Hematopoietic multipotent progenitor cell treated with erythropoietin and hydrocortisone succinate and interleukin-3 and kit ligand, for 4 days (in vitro differentiated cells): ENCODE data around the gene LUZP4.
"Not testable (repeated sequence)": the region's sequence is repeated elsewhere in the genome, so short reads cannot be mapped to it uniquely, and the experiment has no call there.

ENCODE experiments used
- DNase-seq: peaks from one replicate; pipeline ENCODE4 v3.0.0-alpha.2; 2015

The LUZP4 gene

GRCh38 chrX:115289465-115289864, at the start of gene LUZP4:
Gene LUZP4, plus strand, starts transcription at chrX:115289715. Its CDS starts 45 bp downstream, at chrX:115289760.
- DNase-seq, result no peak

GRCh38 chrX:115251458-115252233, 37.9 kb upstream of the LUZP4 start:
- DNase-seq, result no peak

- no peak for DNase-seq
These were observed 34.5 kb upstream of the LUZP4 start for GRCh38 chrX:115255003-115255402.

GRCh38 chrX:115257711-115258110, 31.8 kb upstream of the LUZP4 start:
- no peak for DNase-seq

- peak; percentile 13 for DNase-seq
These were observed 30.2 kb upstream of the LUZP4 start for GRCh38 chrX:115259238-115259875.

- DNase-seq, result no peak
These were observed 29.2 kb upstream of the LUZP4 start for GRCh38 chrX:115260330-115260729.

- DNase-seq, result no peak
These were observed 28.4 kb upstream of the LUZP4 start for GRCh38 chrX:115261148-115261547.

- DNase-seq, result no peak
These were observed 25.5 kb upstream of the LUZP4 start for GRCh38 chrX:115264009-115264408.

- DNase-seq, result no peak
These were observed 23.2 kb upstream of the LUZP4 start for GRCh38 chrX:115266300-115266699.

- DNase-seq, result peak; percentile 9
These were observed 21.1 kb upstream of the LUZP4 start for GRCh38 chrX:115268421-115268820.

- no peak for DNase-seq
These were observed 20.3 kb upstream of the LUZP4 start for GRCh38 chrX:115269051-115269683.

GRCh38 chrX:115284877-115285276, 4.6 kb upstream of the LUZP4 start:
- no peak for DNase-seq

- DNase-seq, result no peak
These were observed 7.7 kb downstream of the LUZP4 start for GRCh38 chrX:115297189-115297588.

- no peak for DNase-seq
These were observed 21.6 kb downstream of the LUZP4 start for GRCh38 chrX:115311139-115311538.

- DNase-seq, result peak; percentile 40
These were observed 22.1 kb downstream of the LUZP4 start for GRCh38 chrX:115311601-115312001.

GRCh38 chrX:115318139-115318538, 28.6 kb downstream of the LUZP4 start:
- no peak for DNase-seq

- peak; percentile 31 for DNase-seq
These were observed 32.9 kb downstream of the LUZP4 start for GRCh38 chrX:115322375-115322774.

- no peak for DNase-seq
These were observed 34.7 kb downstream of the LUZP4 start for GRCh38 chrX:115324194-115324593.

GRCh38 chrX:115329282-115329681, 39.8 kb downstream of the LUZP4 start:
- not testable (repeated sequence) for DNase-seq

- peak; percentile 72 for DNase-seq
These were observed 41.1 kb downstream of the LUZP4 start for GRCh38 chrX:115330498-115331168.

- DNase-seq, result no peak
These were observed 43.3 kb downstream of the LUZP4 start for GRCh38 chrX:115332832-115333231.

GRCh38 chrX:115333446-115333845, 43.9 kb downstream of the LUZP4 start:
- peak; percentile 45 for DNase-seq

- no peak for DNase-seq
These were observed 48.1 kb downstream of the LUZP4 start for GRCh38 chrX:115337491-115338144.
